Neural cell (in vitro differentiated cells): ENCODE measurements around the gene CREBL2. TPM values are rescaled to one million over a fixed set of nuclear protein-coding genes. Genes with fewer than 3 reads are reported as not detected.

ENCODE experiments used
- H2AFZ ChIP-seq: fragments of 200-600, 300-800 bp; sonication (generic), shearing (Covaris generic); 2 replicates; pipeline ENCODE4 v1.6.0; 2014; ENCODE audit warnings: low read depth, mild to moderate bottlenecking, antibody characterized with exemption, low read length, moderate library complexity
- H3F3A ChIP-seq: fragments of 200-600 bp; shearing (Covaris generic); 2 replicates; pipeline ENCODE4 v1.6.1; 2016; ENCODE audit warnings: mild to moderate bottlenecking, moderate library complexity, mixed read lengths, antibody characterized with exemption, low read length; ENCODE audit not compliant: insufficient read depth, poor library complexity, severe bottlenecking
- H3K27ac ChIP-seq: fragments of 200-600, 300-800 bp; sonication (generic), shearing (Covaris generic); 2 replicates; pipeline ENCODE4 v1.5.1; 2014; ENCODE audit warnings: mild to moderate bottlenecking, low read length, moderate library complexity
- H3K27me3 ChIP-seq: fragments of 300-800, 200-600 bp; sonication (generic), shearing (Covaris generic); 2 replicates; pipeline ENCODE4 v1.6.0; 2014; ENCODE audit warnings: mild to moderate bottlenecking, low read depth, low read length, moderate library complexity; ENCODE audit not compliant: insufficient read depth
- H3K36me3 ChIP-seq: fragments of 300-800, 200-600 bp; sonication (generic), shearing (Covaris generic); 2 replicates; pipeline ENCODE4 v1.5.1; 2014; ENCODE audit warnings: mild to moderate bottlenecking, antibody characterized with exemption, low read length, moderate library complexity; ENCODE audit not compliant: insufficient read depth
- H3K4me2 ChIP-seq: fragments of 300-800, 200-600 bp; sonication (generic), shearing (Covaris generic); 2 replicates; pipeline ENCODE4 v1.6.0; 2014; ENCODE audit warnings: mild to moderate bottlenecking, low read length
- H3K4me3 ChIP-seq: fragments of 300-800, 200-600 bp; sonication (generic), shearing (Covaris generic); 2 replicates; pipeline ENCODE4 v1.5.1; 2014; ENCODE audit warnings: mild to moderate bottlenecking, low read length, moderate library complexity
- H3K79me2 ChIP-seq: fragments of 200-600 bp; shearing (Covaris generic); replicated peaks from 2 replicates; pipeline ENCODE4 v1.6.0; 2014; ENCODE audit warnings: mild to moderate bottlenecking, low read length, moderate library complexity; ENCODE audit not compliant: insufficient read depth
- H3K9ac ChIP-seq: fragments of 300-800, 200-600 bp; sonication (generic), shearing (Covaris generic); 2 replicates; pipeline ENCODE4 v1.6.1; 2016; ENCODE audit warnings: mild to moderate bottlenecking, low read length, mixed read lengths
- H3K9me2 ChIP-seq: fragments of 200-600 bp; shearing (Covaris generic); 2 replicates; pipeline ENCODE4 v1.6.1; 2016; ENCODE audit warnings: mild to moderate bottlenecking, low read length, mixed read lengths; ENCODE audit not compliant: insufficient read depth
- H3K9me3 ChIP-seq: fragments of 200-600, 300-800 bp; sonication (generic), shearing (Covaris generic); 2 replicates; pipeline ENCODE4 v1.6.1; 2016; ENCODE audit warnings: mild to moderate bottlenecking, mixed run types, low read length, moderate library complexity, mixed read lengths
- H4K20me1 ChIP-seq: fragments of 200-600 bp; shearing (Covaris generic); 2 replicates; pipeline ENCODE4 v1.6.1; 2016; ENCODE audit warnings: mild to moderate bottlenecking, mixed run types; ENCODE audit not compliant: insufficient read depth
- CTCF ChIP-seq: fragments of 450-650 bp; IDR thresholded peaks from 2 replicates; pipeline ENCODE4 v1.5.1; 2014; ENCODE audit warnings: antibody characterized with exemption, mild to moderate bottlenecking, moderate library complexity; ENCODE audit not compliant: poor library complexity, severe bottlenecking
- EP300 ChIP-seq: fragments of 450-650 bp; conservative IDR thresholded peaks from 2 replicates; pipeline ENCODE4 v1.6.1; 2014; ENCODE audit warnings: antibody characterized with exemption, mild to moderate bottlenecking, moderate library complexity; ENCODE audit not compliant: poor library complexity, severe bottlenecking
- EZH2 ChIP-seq: fragments of 200-600, 300-800 bp; shearing (Covaris generic), sonication (generic); IDR thresholded peaks from 2 replicates; pipeline ENCODE4 v1.6.1; 2014; ENCODE audit warnings: antibody characterized with exemption, low read length, borderline replicate concordance, mild to moderate bottlenecking; ENCODE audit not compliant: insufficient read depth, poor library complexity, severe bottlenecking
- MXI1 ChIP-seq: fragments of 450-650 bp; conservative IDR thresholded peaks from 2 replicates; pipeline ENCODE4 v1.6.1; 2014; ENCODE audit warnings: antibody characterized with exemption, mild to moderate bottlenecking; ENCODE audit not compliant: poor library complexity, severe bottlenecking
- POLR2AphosphoS5 ChIP-seq: IDR thresholded peaks from 2 replicates; pipeline ENCODE4 v1.6.1; 2012
- RAD21 ChIP-seq: fragments of 450-650 bp; conservative IDR thresholded peaks from 2 replicates; pipeline ENCODE4 v1.6.1; 2014; ENCODE audit warnings: antibody characterized with exemption, mild to moderate bottlenecking, moderate library complexity
- REST ChIP-seq: IDR thresholded peaks from 2 replicates; pipeline ENCODE4 v1.6.1; 2012; ENCODE audit warnings: borderline replicate concordance
- SMC3 ChIP-seq: fragments of 450-650 bp; conservative IDR thresholded peaks from 2 replicates; pipeline ENCODE4 v1.6.1; 2014; ENCODE audit warnings: antibody characterized with exemption, mild to moderate bottlenecking, moderate library complexity; ENCODE audit not compliant: poor library complexity
- TAF1 ChIP-seq: IDR thresholded peaks from 2 replicates; pipeline ENCODE4 v1.6.1; 2012; ENCODE audit warnings: low read depth
- polyA plus RNA-seq: library from polyadenylated mRNA; depleted of rRNA; stranded (reverse); fragments of >200 nt; gene quantifications from 2 replicates; pipeline ENCODE4 v1.2.3, GENCODE V29; 2014

Gene CREBL2
- polyA plus RNA-seq, 1 donor from 2014 or later: 29.9 TPM

GRCh38 chr12:12683725-12684124 is 72.0 kb downstream of the CREBL2 start:
- H3F3A ChIP-seq: peaks cover 11% of the 10 kb centered on the region
- H3K27me3 ChIP-seq: no peaks in the 10 kb centered on the region
- H3K4me2 ChIP-seq: peak overlapping the region; percentile 92
- H2AFZ ChIP-seq: peak overlapping the region; percentile 73
- peak overlapping the region; percentile 99 for H3K9ac ChIP-seq
- H3K36me3 ChIP-seq: no peaks in the 10 kb centered on the region
- H3K4me3 ChIP-seq: peak overlapping the region; percentile 81
- no peaks in the 10 kb centered on the region for H3K9me2 ChIP-seq
- TF ChIP-seq REST (peak; percentile 5), EZH2 (no peak), POLR2AphosphoS5 (peak; percentile 72)
- no peaks in the 10 kb centered on the region for H3K9me3 ChIP-seq
- peaks cover 51% of the 10 kb centered on the region for H3K79me2 ChIP-seq
- peak overlapping the region; percentile 100 for H3K27ac ChIP-seq
- no peaks in the 10 kb centered on the region for H4K20me1 ChIP-seq

- H3K27me3 ChIP-seq: no peaks in the 10 kb centered on the region
- no peaks in the 10 kb centered on the region for H3K36me3 ChIP-seq
- H3K79me2 ChIP-seq: peaks cover 44% of the 10 kb centered on the region
- H3K4me3 ChIP-seq: peak overlapping the region; percentile 81
- H3K9me2 ChIP-seq: no peaks in the 10 kb centered on the region
- peaks cover 11% of the 10 kb centered on the region for H3F3A ChIP-seq
- H4K20me1 ChIP-seq: no peaks in the 10 kb centered on the region
- H3K4me2 ChIP-seq: peak overlapping the region; percentile 96
- no peaks in the 10 kb centered on the region for H3K9me3 ChIP-seq
- peak overlapping the region; percentile 99 for H3K9ac ChIP-seq
- TF ChIP-seq EZH2: no peak
- TF ChIP-seq TAF1: peak; percentile 96
- TF ChIP-seq MXI1: peak; percentile 35
- TF ChIP-seq SMC3: peak; percentile 27
- peak; percentile 100 for TF ChIP-seq REST
- TF ChIP-seq RAD21: no peak
- TF ChIP-seq CTCF: no peak
- TF ChIP-seq EP300: peak; percentile 83
- peak; percentile 98 for TF ChIP-seq POLR2AphosphoS5
- H2AFZ ChIP-seq: peak overlapping the region; percentile 73
- H3K27ac ChIP-seq: peak overlapping the region; percentile 100
These were observed 72.9 kb downstream of the CREBL2 start for GRCh38 chr12:12684375-12685106.
